Stimulated activated CD8-positive, alpha-beta memory T cell treated with anti-CD3 and anti-CD28 coated beads, Interleukin-2, amount 100 ng/mL, for 48 hours (primary cell): ENCODE results near the gene HBG2.
"Not testable (repeated sequence)": the region's sequence is repeated elsewhere in the genome, so short reads cannot be mapped to it uniquely, and the experiment has no call there.

Experiments
- DNase-seq, 2 donors: peaks; one replicate each; pipeline ENCODE4 v3.0.0-alpha.2; 2020; ENCODE audit warnings: low read depth in 2 of 2

Gene HBG2

GRCh38 chr11:5254646-5255413 is at the start of gene HBG2:
HBG2 (minus strand) TSS chr11:5254781; CDS start chr11:5254728, 53 bp downstream.
- DNase-seq: not testable (repeated sequence)

GRCh38 chr11:5304046-5304445 is 49.5 kb upstream of the HBG2 start:
- DNase-seq: no peak

- DNase-seq: no peak
Observed at GRCh38 chr11:5303626-5304025, 49.0 kb upstream of the HBG2 start.

- DNase-seq: no peak
Observed at GRCh38 chr11:5301846-5302245, 47.3 kb upstream of the HBG2 start, which contains the start of gene OR51B4. OR51B4 (minus strand) TSS chr11:5301946; CDS start chr11:5301946, 0 bp downstream.

GRCh38 chr11:5300251-5300650 is 45.7 kb upstream of the HBG2 start:
- DNase-seq: no peak

GRCh38 chr11:5298451-5298850 is 43.9 kb upstream of the HBG2 start:
- DNase-seq: no peak

GRCh38 chr11:5297721-5298323 is 43.2 kb upstream of the HBG2 start:
- DNase-seq: no peak

- DNase-seq: not testable (repeated sequence)
Observed at GRCh38 chr11:5294342-5294995, 39.9 kb upstream of the HBG2 start.

GRCh38 chr11:5293028-5293427 is 38.4 kb upstream of the HBG2 start:
- no peak for DNase-seq

- DNase-seq: no peak
Observed at GRCh38 chr11:5291207-5291838, 36.7 kb upstream of the HBG2 start.

- DNase-seq: no peak
Observed at GRCh38 chr11:5290106-5290505, 35.5 kb upstream of the HBG2 start.

GRCh38 chr11:5289696-5290095 is 35.1 kb upstream of the HBG2 start:
- DNase-seq: no peak

- no peak for DNase-seq
Observed at GRCh38 chr11:5288906-5289550, 34.4 kb upstream of the HBG2 start.

GRCh38 chr11:5288108-5288905 is 33.7 kb upstream of the HBG2 start:
- no peak for DNase-seq

- no peak for DNase-seq
Observed at GRCh38 chr11:5286901-5287300, 32.3 kb upstream of the HBG2 start.

- DNase-seq: no peak
Observed at GRCh38 chr11:5286351-5286750, 31.8 kb upstream of the HBG2 start.

- DNase-seq: no peak
Observed at GRCh38 chr11:5285703-5286340, 31.2 kb upstream of the HBG2 start.

- DNase-seq: no peak
Observed at GRCh38 chr11:5284637-5285036, 30.1 kb upstream of the HBG2 start.

GRCh38 chr11:5283882-5284281 is 29.3 kb upstream of the HBG2 start:
- no peak for DNase-seq

GRCh38 chr11:5283086-5283485 is 28.5 kb upstream of the HBG2 start:
- no peak for DNase-seq

- DNase-seq: no peak
Observed at GRCh38 chr11:5282628-5283027, 28.0 kb upstream of the HBG2 start.
